Epithelial cell of esophagus (primary cell): ENCODE results near the gene SORCS2.
"Not testable (repeated sequence)": the region's sequence is repeated elsewhere in the genome, so short reads cannot be mapped to it uniquely, and the experiment has no call there.

Experiments
- DNase-seq: peaks from one replicate; pipeline ENCODE4 v3.0.0; 2010; ENCODE audit warnings: low read depth
- H3K4me3 ChIP-seq: 2 replicates; pipeline ENCODE4 v1.5.1; 2011; ENCODE audit warnings: mild to moderate bottlenecking, low read length, control low read depth
- TF ChIP-seq, protein P1 (sequence below): IDR thresholded peaks from 2 replicates; pipeline ENCODE4 v1.5.1; 2011; ENCODE audit warnings: low read depth, mild to moderate bottlenecking, low read length, control low read depth, inconsistent platforms; ENCODE audit not compliant: insufficient read depth; ENCODE audit errors: missing control alignments

SORCS2 gene

DNA sequence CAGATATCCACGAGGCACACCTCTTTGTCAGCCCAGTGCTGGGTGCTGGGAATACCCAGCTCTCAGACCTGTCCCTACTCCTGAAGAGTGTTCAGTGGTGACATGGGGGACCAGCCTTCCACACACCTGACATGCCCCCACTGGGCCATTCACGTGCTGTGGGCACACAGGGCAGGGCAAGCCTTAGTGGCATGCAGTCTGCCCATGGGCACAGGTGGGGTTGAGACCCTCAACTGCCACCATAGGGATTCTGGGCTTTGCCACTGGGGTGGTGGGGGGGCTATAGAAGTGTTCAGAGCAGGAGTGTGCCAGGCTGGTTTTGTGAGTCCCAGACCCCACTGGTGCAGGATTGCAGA is 259.1 kb downstream of the SORCS2 start:
- TF ChIP-seq, protein P1, sequence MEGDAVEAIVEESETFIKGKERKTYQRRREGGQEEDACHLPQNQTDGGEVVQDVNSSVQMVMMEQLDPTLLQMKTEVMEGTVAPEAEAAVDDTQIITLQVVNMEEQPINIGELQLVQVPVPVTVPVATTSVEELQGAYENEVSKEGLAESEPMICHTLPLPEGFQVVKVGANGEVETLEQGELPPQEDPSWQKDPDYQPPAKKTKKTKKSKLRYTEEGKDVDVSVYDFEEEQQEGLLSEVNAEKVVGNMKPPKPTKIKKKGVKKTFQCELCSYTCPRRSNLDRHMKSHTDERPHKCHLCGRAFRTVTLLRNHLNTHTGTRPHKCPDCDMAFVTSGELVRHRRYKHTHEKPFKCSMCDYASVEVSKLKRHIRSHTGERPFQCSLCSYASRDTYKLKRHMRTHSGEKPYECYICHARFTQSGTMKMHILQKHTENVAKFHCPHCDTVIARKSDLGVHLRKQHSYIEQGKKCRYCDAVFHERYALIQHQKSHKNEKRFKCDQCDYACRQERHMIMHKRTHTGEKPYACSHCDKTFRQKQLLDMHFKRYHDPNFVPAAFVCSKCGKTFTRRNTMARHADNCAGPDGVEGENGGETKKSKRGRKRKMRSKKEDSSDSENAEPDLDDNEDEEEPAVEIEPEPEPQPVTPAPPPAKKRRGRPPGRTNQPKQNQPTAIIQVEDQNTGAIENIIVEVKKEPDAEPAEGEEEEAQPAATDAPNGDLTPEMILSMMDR, result no peak
- DNase-seq, result no peak
- no peak overlapping the region for H3K4me3 ChIP-seq

DNA sequence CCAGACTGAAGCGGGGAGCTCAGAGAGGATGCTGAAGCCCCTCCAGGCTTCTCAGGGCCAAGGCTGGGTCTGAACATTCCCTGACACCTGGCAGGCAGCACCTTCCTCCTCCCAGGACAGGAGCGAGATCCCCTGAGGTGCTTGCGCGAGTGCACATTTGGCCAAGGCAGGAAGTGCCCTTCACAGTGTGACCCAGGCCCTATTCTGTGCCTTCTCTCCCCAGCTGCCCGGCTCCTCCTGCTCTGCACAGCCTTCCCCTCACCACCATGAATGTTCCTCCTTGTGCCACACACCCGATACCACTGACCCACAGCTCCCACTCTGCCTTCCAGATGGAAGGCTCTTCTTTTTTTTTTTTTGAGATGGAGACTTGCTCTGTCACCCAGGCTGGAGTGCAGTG is 259.5 kb downstream of the SORCS2 start:
- TF ChIP-seq, protein P1, result no peak
- no peak overlapping the region for H3K4me3 ChIP-seq
- no peak for DNase-seq

DNA sequence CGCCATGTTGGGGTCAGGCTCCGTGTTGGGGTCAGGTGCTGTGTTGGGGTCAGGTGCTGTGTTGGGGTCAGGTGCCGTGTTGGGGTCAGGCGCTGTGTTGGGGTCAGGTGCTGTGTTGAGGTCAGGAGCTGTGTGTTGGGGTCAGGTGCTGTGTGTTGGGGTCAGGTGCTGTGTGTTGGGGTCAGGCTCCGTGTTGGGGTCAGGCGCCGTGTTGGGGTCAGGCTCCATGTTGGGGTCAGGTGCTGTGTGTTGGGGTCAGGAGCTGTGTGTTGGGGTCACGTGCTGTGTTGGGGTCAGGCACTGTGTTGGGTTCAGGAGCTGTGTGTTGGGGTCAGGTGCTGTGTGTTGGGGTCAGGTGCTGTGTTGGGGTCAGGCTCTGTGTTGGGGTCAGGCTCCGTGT is 260.5 kb downstream of the SORCS2 start:
- not testable (repeated sequence) for H3K4me3 ChIP-seq, DNase-seq

DNA sequence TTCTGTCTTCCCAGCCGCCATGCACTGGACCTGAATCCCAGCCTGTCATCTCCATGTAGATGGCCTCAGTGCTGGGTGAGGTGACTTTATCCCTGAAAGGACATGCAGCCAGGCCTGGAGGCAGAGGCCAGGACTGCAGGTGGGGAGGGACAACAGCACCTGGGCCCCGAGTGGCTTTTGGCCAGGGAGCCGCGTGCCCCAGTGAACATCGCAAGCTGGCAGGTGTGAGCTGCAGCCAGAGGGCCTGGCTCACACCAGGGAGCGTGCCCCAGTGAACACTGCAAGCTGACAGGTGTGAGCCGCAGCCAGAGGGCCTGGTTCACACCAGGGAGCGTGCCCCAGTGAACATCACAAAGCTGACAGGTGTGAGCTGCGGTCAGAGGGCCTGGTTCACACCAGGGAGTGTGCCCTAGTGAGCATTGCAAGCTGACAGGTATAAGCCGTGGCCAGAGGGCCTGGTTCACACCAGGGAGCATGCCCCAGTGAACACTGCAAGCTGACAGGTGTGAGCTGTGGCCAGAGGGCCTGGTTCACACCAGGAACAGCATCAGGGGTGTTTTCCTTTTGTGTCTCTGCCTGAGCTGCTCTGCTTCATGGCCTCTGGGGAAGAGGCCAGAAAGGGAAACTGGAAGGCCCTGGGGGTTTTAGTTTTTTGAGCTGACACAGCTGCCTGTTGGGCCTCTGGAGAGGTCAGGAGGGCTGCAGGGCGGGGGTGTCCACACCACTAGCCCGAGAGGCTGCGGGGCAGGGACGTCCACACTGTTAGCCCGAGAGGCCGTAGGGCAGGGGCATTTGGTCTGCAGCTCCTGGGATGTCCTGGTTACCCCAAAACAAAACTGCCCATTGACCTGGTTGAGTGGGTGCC is 265.1 kb downstream of the SORCS2 start:
- TF ChIP-seq, protein P1, result no peak
- H3K4me3 ChIP-seq, result no peak overlapping the region
- no peak for DNase-seq

DNA sequence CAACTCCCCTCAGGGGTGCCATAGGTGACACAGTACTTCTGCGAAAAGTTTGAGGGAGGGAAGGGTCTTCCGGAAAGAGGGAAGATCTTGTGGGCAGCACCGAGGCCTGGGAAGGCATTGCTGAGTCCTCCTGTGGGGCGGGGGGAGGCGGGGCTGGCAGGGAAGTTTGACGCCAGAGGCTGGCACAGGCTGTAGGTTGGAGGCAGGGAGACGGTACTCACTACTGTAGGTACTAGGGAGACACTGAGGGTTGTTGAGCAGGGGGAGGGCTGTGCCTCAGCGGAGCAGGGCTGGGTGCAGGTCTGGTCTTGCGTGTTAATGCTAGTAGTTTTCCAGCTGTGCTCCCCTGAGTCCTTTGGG is 265.7 kb downstream of the SORCS2 start:
- TF ChIP-seq, protein P1, result no peak
- no peak overlapping the region for H3K4me3 ChIP-seq
- DNase-seq, result no peak

DNA sequence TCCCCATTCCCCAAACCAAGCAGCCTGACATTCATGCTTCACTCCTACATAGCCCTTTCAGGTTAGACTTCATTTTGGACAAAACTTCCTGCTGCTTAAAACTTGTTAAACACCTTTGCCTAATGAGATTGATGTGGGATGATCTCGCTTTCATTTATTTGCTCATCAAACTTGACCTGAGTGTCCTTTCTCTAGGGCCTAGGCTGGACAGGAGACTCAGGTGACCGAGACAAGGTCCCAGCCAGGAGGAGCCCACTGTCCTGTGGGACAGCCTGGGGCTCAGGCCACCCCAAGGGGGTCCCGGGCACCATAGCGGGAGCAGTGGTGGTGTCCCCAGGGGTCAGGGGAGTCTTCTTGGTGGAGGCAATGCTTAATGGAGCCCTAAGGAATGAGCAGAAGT is 266.1 kb downstream of the SORCS2 start:
- no peak for DNase-seq
- TF ChIP-seq, protein P1, result no peak
- H3K4me3 ChIP-seq, result no peak overlapping the region

DNA sequence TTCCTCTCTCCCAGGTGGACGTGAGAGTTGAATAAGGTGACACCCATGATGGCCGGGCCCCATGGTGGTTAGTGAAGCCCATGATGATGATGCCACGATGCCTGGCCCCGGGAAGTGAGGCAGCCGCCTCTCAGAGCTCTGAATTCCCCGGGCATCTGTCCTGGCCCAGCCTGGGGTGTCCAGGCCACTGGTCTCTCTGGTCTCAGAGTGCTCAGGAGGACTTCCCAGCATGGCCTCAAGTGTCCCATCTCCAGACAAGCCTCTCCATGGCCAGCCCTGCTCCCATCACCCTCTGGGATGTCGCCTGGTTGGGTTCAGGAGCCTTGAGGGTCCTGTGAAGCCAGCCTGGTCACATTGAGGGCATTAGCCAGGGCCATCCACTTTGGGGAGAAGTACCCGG is 267.1 kb downstream of the SORCS2 start:
- TF ChIP-seq, protein P1, result no peak
- H3K4me3 ChIP-seq, result no peak overlapping the region
- DNase-seq, result no peak
